IPS-18a (cell line): ENCODE measurements around the gene NXN.
"Not testable (repeated sequence)": the region's sequence is repeated elsewhere in the genome, so short reads cannot be mapped to it uniquely, and the experiment has no call there.

Source experiments
- H3K27ac ChIP-seq: one replicate; pipeline ENCODE4 v1.5.1; 2013; ENCODE audit warnings: low read length
- H3K27me3 ChIP-seq: one replicate; pipeline ENCODE4 v1.6.1; 2013; ENCODE audit warnings: mild to moderate bottlenecking, low read length; ENCODE audit not compliant: control insufficient read depth, insufficient read depth
- H3K36me3 ChIP-seq: one replicate; pipeline ENCODE4 v1.6.1; 2013; ENCODE audit warnings: low read depth, low read length; ENCODE audit not compliant: control insufficient read depth
- H3K4me1 ChIP-seq: one replicate; pipeline ENCODE4 v1.6.1; 2013; ENCODE audit warnings: low read depth, low read length; ENCODE audit not compliant: control insufficient read depth
- H3K4me3 ChIP-seq: one replicate; pipeline ENCODE4 v1.5.1; 2013; ENCODE audit warnings: low read length
- H3K9ac ChIP-seq: one replicate; pipeline ENCODE4 v1.6.1; 2013; ENCODE audit warnings: mild to moderate bottlenecking, low read length, moderate library complexity
- H3K9me3 ChIP-seq: one replicate; pipeline ENCODE4 v1.6.1; 2013; ENCODE audit warnings: low read depth, low read length; ENCODE audit not compliant: control insufficient read depth

Gene NXN

DNA sequence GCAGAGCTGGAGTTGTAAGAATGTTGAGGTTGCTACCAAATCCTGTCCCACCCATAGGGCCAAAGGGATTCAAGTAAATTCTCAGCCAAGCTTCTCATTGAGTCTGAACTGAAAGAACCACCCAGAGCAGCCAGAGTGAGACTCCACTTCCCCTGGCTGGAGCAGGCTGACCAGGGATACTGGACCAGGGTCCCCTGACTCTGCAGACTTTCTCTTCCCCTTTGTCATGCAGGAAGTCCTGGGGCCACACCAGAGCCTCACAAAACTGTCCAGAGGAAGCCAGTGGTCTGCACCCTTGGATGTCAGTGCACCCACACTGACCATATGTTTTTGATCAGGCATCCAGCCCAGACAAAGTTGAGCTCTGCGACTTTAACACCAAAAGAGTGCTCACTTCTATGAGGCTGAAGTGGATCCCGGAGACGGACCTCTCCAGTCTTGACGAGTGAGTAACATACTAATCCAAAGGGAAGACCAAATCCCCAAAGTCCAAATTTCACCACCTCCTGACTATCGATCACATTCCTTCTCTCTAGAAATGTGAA is 4.1 kb downstream of the NXN start:
- Histone ChIP-seq H3K27me3 (no peaks in the 10 kb centered on the region), H3K9me3 (no peaks in the 10 kb centered on the region), H3K4me1 (peaks cover 36% of the 10 kb centered on the region), H3K27ac (no peak overlapping the region), H3K36me3 (no peaks in the 10 kb centered on the region), H3K4me3 (no peak overlapping the region), H3K9ac (no peak overlapping the region)

DNA sequence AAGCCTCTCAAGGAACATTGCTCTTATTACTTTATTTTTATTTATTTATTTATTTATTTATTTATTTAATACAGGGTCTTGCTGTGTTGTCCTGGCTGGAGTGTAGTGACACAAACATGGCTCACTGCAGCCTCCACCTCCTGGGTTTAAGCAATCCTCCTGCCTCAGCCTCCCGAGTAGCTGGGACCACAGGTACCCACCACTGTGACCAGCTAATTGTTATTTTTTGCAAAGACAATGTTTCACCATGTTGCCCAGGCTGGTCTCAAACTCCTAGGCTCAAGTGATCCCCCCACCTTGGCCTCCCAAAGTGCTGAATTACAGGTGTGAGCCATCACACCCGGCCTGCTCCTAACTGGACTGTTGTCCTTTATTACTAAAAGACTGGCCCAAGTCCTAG is 4.8 kb downstream of the NXN start:
- peaks cover 42% of the 10 kb centered on the region for H3K4me1 ChIP-seq
- H3K27me3 ChIP-seq, H3K27ac ChIP-seq, H3K9ac ChIP-seq, H3K4me3 ChIP-seq, H3K9me3 ChIP-seq, H3K36me3 ChIP-seq: not testable (repeated sequence)

DNA sequence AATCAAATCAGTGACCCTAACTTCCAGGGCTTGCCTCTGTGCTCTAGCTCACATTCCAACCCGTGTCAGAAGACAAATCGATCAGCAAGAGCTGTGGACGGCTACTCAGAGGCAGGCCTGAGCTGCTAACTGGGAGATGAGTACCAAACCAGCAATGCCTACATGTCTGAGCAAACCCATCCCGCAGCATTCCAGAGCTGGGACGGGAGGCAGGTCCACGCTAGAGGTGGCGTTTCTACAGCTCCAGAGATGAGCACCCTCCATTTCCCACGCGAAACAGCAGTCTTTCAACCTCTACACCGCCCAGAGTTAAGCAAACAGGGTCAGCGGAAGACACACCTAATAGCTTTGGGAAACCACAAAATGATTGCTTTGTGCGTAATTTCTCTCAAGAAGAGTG is 6.5 kb downstream of the NXN start:
- no peak overlapping the region for H3K9ac ChIP-seq
- no peaks in the 10 kb centered on the region for H3K27me3 ChIP-seq
- no peak overlapping the region for H3K4me3 ChIP-seq
- no peaks in the 10 kb centered on the region for H3K36me3 ChIP-seq
- H3K9me3 ChIP-seq, result no peaks in the 10 kb centered on the region
- no peak overlapping the region for H3K27ac ChIP-seq
- peaks cover 50% of the 10 kb centered on the region for H3K4me1 ChIP-seq

DNA sequence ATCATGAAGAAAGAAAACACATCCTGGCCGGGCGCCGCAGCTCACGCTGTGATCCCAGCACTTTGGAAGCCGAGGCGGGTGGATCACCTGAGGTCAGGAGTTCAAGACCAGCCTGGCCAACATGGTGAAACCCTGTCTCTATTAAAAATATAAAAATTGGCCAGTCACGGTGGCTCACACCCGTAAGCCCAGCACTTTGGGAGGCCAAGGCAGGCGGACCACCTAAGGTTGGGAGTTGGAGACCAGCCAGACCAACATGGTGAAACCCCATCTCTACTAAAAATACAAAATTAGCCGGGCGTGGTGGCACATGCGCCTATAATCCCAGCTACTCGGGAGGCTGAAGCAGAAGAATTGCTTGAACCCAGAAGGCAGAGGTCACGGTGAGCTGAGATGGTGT is 7.7 kb downstream of the NXN start:
- not testable (repeated sequence) for H3K9ac ChIP-seq, H3K9me3 ChIP-seq, H3K36me3 ChIP-seq, H3K27me3 ChIP-seq, H3K4me3 ChIP-seq, H3K27ac ChIP-seq
- peaks cover 38% of the 10 kb centered on the region for H3K4me1 ChIP-seq

DNA sequence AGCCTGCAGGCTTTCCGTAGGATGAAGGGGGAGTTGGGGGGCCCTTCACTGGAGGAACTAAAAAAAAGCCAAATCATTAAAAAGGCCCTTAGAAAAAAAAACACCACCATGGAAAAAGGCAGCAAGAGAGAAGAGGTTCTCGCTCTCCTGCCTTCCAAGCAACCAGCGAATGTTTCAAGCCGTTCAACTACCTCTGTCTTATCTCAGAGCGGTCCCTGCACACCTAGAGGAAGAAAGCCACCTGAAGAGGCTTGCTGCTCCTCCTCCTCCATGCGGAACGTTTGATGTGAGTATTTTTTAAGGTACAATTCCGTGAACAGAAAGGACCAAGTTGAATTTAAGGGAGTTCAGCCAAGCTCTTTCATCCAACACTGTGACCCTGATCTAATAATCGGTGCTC is 9.2 kb downstream of the NXN start:
- no peak overlapping the region for H3K27ac ChIP-seq
- no peaks in the 10 kb centered on the region for H3K36me3 ChIP-seq
- H3K9me3 ChIP-seq, result no peaks in the 10 kb centered on the region
- no peaks in the 10 kb centered on the region for H3K27me3 ChIP-seq
- no peak overlapping the region for H3K4me3 ChIP-seq
- no peak overlapping the region for H3K9ac ChIP-seq
- peaks cover 29% of the 10 kb centered on the region for H3K4me1 ChIP-seq

DNA sequence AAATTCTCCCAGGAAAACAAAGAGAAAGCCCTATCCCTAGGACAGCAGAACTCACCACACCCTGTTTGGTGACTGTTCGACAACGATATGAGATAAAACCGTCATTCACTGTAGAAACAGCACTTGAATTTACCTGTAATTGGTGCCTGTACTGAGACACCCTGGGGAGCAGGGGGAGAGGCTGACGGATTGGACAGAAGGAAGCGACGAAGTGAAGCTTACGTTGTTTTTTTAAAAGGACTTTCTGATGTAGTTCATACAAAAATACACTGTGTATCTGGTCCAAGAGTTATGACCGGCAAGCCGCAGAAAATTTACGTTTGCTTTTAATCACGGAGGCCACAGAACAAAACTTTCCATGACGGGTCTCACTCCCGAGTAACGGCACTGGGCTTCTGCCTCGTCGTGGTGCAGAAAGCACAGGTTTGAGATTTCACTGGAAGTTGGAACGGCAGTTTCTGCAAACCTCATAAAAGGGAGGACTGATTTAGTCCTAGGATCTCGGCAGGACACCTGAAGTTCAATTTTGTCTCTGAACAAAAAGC is 9.7 kb downstream of the NXN start:
- Histone ChIP-seq H3K36me3 (no peaks in the 10 kb centered on the region), H3K9me3 (no peaks in the 10 kb centered on the region), H3K4me3 (no peak overlapping the region), H3K27me3 (no peaks in the 10 kb centered on the region), H3K4me1 (peaks cover 31% of the 10 kb centered on the region), H3K27ac (no peak overlapping the region), H3K9ac (no peak overlapping the region)

DNA sequence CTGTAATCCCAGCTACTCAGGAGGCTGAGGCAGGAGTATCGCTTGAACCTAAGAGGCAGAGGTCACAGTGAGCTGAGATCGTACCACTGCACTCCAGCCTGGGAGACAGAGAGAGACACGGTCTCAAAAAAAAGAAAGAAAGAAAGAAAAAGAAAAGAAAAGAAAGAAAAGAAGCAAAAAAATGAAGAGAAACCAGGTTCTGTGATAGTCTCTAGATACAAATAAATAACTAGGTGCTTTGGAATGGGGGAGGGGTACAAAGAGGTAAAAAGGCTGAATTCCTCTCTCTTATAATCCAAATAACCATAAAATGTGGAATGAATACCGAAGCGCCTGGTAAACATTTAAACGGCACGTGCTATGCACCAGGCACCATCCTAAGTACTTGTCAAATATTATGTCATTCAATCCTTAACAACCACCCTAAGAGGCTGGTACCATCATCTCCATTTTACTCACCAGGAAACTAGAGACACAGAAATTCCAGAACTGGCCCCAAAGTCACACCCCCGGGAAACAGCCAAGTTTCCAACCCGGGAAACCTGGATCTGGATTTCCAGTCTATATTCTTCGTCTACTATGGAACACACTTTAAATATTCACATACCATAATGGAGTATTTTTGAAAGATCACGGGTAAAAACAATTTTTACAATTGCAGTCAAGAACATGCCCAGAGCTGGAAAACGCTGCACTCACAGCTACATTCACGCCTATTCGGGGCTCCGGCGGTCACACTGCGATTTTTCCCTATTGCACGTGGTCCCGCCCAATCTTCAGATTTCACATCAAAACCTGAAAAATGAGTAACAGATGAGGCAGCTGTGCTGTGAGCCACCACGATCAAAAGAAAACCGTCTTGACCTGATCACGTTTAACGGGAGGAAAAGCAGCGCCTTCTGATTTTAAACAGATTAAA is 10.5 kb downstream of the NXN start:
- H3K4me3 ChIP-seq, result no peak overlapping the region
- no peaks in the 10 kb centered on the region for H3K9me3 ChIP-seq
- no peak overlapping the region for H3K27ac ChIP-seq
- H3K9ac ChIP-seq, result no peak overlapping the region
- H3K4me1 ChIP-seq, result peaks cover 39% of the 10 kb centered on the region
- no peaks in the 10 kb centered on the region for H3K27me3 ChIP-seq
- no peaks in the 10 kb centered on the region for H3K36me3 ChIP-seq

DNA sequence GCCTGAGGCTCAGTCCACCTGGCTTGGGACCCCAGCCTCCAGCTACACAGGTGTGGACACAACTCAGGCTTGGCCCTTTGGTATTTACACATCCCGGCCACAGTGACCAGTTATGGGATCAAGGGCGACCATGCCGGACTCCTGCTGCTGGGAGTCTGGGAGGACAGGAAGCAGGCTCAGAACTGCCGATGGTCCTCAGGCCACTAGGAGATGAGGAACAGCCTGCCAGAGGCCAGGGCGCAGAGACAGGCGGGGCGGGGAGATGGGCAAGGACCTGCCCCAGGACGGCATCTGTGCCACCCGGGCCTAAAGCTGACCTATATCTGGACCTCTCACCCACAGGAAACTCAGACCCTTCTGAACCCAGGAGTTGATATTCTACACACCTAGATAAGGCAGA is 12.5 kb downstream of the NXN start:
- Histone ChIP-seq H3K9ac (no peak overlapping the region), H3K4me3 (no peak overlapping the region), H3K9me3 (no peaks in the 10 kb centered on the region), H3K36me3 (no peaks in the 10 kb centered on the region), H3K27ac (no peak overlapping the region), H3K27me3 (no peaks in the 10 kb centered on the region), H3K4me1 (peaks cover 49% of the 10 kb centered on the region)

DNA sequence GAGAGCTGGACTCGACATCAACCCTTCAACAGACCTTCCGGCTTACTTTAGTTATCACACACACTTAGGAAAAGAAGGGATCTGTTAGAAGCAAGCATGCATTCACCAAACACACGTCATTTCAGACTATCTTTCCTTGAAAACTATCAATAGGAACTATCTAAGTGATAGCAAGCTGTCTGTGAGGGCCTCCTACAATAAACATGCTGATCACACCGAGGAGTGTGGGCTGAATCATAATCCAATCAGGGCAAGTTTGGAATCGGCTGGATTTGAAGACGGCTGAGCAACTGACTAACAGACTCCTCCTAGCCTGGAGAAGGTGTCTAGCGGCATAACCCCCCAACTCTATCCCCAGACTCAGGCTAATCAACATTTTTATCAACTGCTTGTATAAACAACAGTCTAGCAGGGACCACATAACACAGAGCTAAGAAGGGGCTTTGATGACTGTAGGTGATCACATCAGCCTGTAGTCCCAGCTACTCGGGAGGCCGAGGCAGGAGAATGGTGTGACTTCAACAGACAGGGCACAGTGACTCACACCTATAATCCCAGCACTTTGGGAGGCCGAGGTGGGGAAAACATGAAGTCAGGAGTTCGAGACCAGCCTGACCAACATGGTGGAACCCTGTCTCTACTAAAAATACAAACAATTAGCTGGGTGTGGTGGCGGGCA is 14.1 kb downstream of the NXN start:
- Histone ChIP-seq H3K4me1 (peaks cover 46% of the 10 kb centered on the region), H3K27me3 (no peaks in the 10 kb centered on the region), H3K9me3 (no peaks in the 10 kb centered on the region), H3K36me3 (no peaks in the 10 kb centered on the region), H3K4me3 (no peak overlapping the region), H3K9ac (no peak overlapping the region), H3K27ac (no peak overlapping the region)

DNA sequence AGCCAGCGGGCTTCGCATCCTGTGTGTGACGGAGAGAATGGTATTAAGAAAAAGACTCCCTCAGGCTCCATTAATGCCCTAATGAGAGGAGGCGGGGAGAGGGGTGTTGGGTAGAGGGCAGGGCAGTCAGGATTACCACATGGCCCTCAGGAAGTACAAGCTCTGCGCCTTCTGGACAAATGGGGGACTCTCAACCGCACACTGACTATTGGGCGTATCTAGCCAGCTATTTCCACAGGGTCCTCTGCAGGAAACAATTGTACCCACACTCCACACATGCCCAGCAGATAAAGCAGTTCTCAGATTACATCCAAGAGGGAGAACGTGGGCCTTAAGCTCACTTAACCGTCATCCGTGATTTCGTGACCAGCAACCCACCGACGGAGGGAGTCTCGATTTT is 14.7 kb downstream of the NXN start:
- Histone ChIP-seq H3K36me3 (no peaks in the 10 kb centered on the region), H3K4me3 (no peak overlapping the region), H3K27me3 (no peaks in the 10 kb centered on the region), H3K4me1 (peaks cover 40% of the 10 kb centered on the region), H3K9ac (no peak overlapping the region), H3K27ac (no peak overlapping the region), H3K9me3 (no peaks in the 10 kb centered on the region)

DNA sequence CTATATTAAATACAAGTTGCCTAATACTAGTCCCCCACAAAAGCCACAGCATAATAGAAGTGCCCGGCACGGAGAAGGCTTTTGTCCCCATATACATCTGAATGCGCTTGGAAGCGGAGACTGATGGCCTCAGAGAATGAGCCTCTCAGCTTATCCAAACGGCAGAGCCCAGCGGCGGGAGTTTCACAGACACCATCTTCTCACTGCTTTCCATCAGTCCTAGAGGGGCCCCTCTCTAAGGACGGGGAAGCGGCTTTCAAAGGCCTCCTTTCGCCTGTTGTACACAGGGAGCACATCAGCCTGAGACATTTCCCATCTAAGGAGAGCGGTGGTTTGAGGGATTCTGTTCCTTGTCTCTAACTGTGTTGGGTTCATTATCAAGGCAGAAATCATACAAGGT is 16.9 kb downstream of the NXN start:
- peak overlapping the region; percentile 3 for H3K4me3 ChIP-seq
- no peaks in the 10 kb centered on the region for H3K27me3 ChIP-seq
- H3K9ac ChIP-seq, result peak overlapping the region; percentile 28
- H3K36me3 ChIP-seq, result no peaks in the 10 kb centered on the region
- H3K27ac ChIP-seq, result peak overlapping the region; percentile 81
- H3K4me1 ChIP-seq, result peaks cover 32% of the 10 kb centered on the region
- H3K9me3 ChIP-seq, result no peaks in the 10 kb centered on the region
